Stimulated activated CD4-positive, alpha-beta T cell treated with anti-CD3 and anti-CD28 coated beads, Interleukin-2, amount 100 ng/mL, for 24 hours (primary cell): ENCODE results near the gene H3-3A.

ENCODE experiments used
- DNase-seq, 2 donors: peaks; one replicate each; pipeline ENCODE4 v3.0.0-alpha.2; 2020

Gene H3-3A

GRCh38 chr1:226112626-226113025 lies 50.1 kb downstream of the H3-3A start:
- no peak for DNase-seq

- DNase-seq, result no peak
These were observed 54.2 kb downstream of the H3-3A start for GRCh38 chr1:226116673-226117072.

GRCh38 chr1:226117330-226117729 lies 54.8 kb downstream of the H3-3A start:
- no peak for DNase-seq

GRCh38 chr1:226118357-226118756 lies 55.8 kb downstream of the H3-3A start:
- no peak for DNase-seq

- DNase-seq, result no peak
These were observed 56.7 kb downstream of the H3-3A start for GRCh38 chr1:226119169-226119568.

GRCh38 chr1:226120398-226120797 lies 57.9 kb downstream of the H3-3A start:
- no peak for DNase-seq

GRCh38 chr1:226121049-226121586 lies 58.6 kb downstream of the H3-3A start:
- DNase-seq, result no peak
